Astrocyte (in vitro differentiated cells and primary cell): ENCODE results near the gene LOXHD1. TPM values are rescaled to one million over a fixed set of nuclear protein-coding genes. Genes with fewer than 3 reads are reported as not detected.

Experiments used
- DNase-seq: peaks from one replicate; pipeline ENCODE4 v3.0.0-alpha.2; 2010; ENCODE audit warnings: low read depth
- FAIRE-seq: peaks from 2 replicates; lab custom pipeline; 2011; peaks lifted over from hg19 to GRCh38; lab: Jason Lieb, UNC
- H2AFZ ChIP-seq: 2 replicates; pipeline ENCODE4 v1.6.0; 2012; ENCODE audit warnings: low read depth, low read length, inconsistent platforms
- H3K27ac ChIP-seq: 2 replicates; pipeline ENCODE4 v1.5.1; 2011; ENCODE audit warnings: low read depth, low read length, inconsistent platforms
- H3K27me3 ChIP-seq: 2 replicates; pipeline ENCODE4 v1.6.0; 2011; ENCODE audit warnings: low read length, inconsistent platforms; ENCODE audit not compliant: insufficient read depth
- H3K36me3 ChIP-seq: 2 replicates; pipeline ENCODE4 v1.5.1; 2011; ENCODE audit warnings: low read length, inconsistent platforms; ENCODE audit not compliant: insufficient read depth
- H3K4me1 ChIP-seq: 2 replicates; pipeline ENCODE4 v1.5.1; 2011; ENCODE audit warnings: low read length, inconsistent platforms; ENCODE audit not compliant: insufficient read depth
- H3K4me2 ChIP-seq: 2 replicates; pipeline ENCODE4 v1.6.0; 2012; ENCODE audit warnings: low read length, inconsistent platforms
- H3K4me3 ChIP-seq: 2 replicates; pipeline ENCODE4 v1.5.1; 2011; ENCODE audit warnings: low read depth, mild to moderate bottlenecking, low read length, inconsistent platforms; ENCODE audit not compliant: insufficient read depth
- H3K79me2 ChIP-seq: 2 replicates; pipeline ENCODE4 v1.6.0; 2012; ENCODE audit warnings: mild to moderate bottlenecking, low read length, inconsistent platforms; ENCODE audit not compliant: insufficient read depth
- H3K9ac ChIP-seq: 2 replicates; pipeline ENCODE4 v1.6.0; 2012; ENCODE audit warnings: mild to moderate bottlenecking, low read length, inconsistent platforms
- H3K9me3 ChIP-seq: 2 replicates; pipeline ENCODE4 v1.5.1; 2012; ENCODE audit warnings: low read depth, mild to moderate bottlenecking, low read length, inconsistent platforms; ENCODE audit not compliant: insufficient read depth
- H4K20me1 ChIP-seq: 2 replicates; pipeline ENCODE4 v1.6.0; 2012; ENCODE audit warnings: low read length, inconsistent platforms; ENCODE audit not compliant: insufficient read depth
- H3K27ac Mint-ChIP-seq: one replicate; pipeline ENCODE4 v1.8.0; 2021; ENCODE audit warnings: mild to moderate bottlenecking, mixed read lengths; ENCODE audit not compliant: unreplicated experiment
- H3K27me3 Mint-ChIP-seq: one replicate; pipeline ENCODE4 v1.8.0; 2021; ENCODE audit warnings: low read depth, mixed read lengths; ENCODE audit not compliant: unreplicated experiment
- H3K36me3 Mint-ChIP-seq: one replicate; pipeline ENCODE4 v1.8.0; 2021; ENCODE audit warnings: low read depth, mixed read lengths; ENCODE audit not compliant: unreplicated experiment
- H3K4me1 Mint-ChIP-seq: one replicate; pipeline ENCODE4 v1.8.0; 2021; ENCODE audit warnings: low read depth, mixed read lengths; ENCODE audit not compliant: unreplicated experiment
- H3K4me3 Mint-ChIP-seq: one replicate; pipeline ENCODE4 v1.8.0; 2021; ENCODE audit warnings: mild to moderate bottlenecking, moderate library complexity, mixed read lengths; ENCODE audit not compliant: unreplicated experiment
- H3K9me3 Mint-ChIP-seq: one replicate; pipeline ENCODE4 v1.8.0; 2021; ENCODE audit warnings: mild to moderate bottlenecking, mixed read lengths; ENCODE audit not compliant: unreplicated experiment
- CTCF ChIP-seq: IDR thresholded peaks from 2 replicates; pipeline ENCODE4 v1.5.1; 2011; ENCODE audit warnings: low read depth, mild to moderate bottlenecking, inconsistent platforms, low read length, moderate library complexity; ENCODE audit not compliant: insufficient read depth
- EZH2 ChIP-seq: IDR thresholded peaks from 2 replicates; pipeline ENCODE4 v1.6.1; 2012; ENCODE audit warnings: mild to moderate bottlenecking, low read length, inconsistent platforms; ENCODE audit not compliant: insufficient read depth
- total RNA-seq: library from RNA; stranded (reverse); gene quantifications from 2 replicates; pipeline ENCODE4 v1.2.1, GENCODE V29; 2021

Gene LOXHD1
- total RNA-seq, 1 donor from 2014 or later = not detected

GRCh38 chr18:46642561-46642960, 14.5 kb downstream of the LOXHD1 start:
- Mint-ChIP-seq H3K36me3 (peaks cover 2% of the 10 kb centered on the region), H3K9me3 (peaks cover 5% of the 10 kb centered on the region), H3K4me3 (no peak overlapping the region), H3K27ac (no peak overlapping the region), H3K4me1 (peaks cover 1% of the 10 kb centered on the region), H3K27me3 (peaks cover 57% of the 10 kb centered on the region)
- H3K4me1 ChIP-seq = no peaks in the 10 kb centered on the region
- H2AFZ ChIP-seq = no peak overlapping the region
- TF ChIP-seq CTCF = no peak
- TF ChIP-seq EZH2 = no peak
- no peak overlapping the region for H3K9ac ChIP-seq
- H3K79me2 ChIP-seq = no peaks in the 10 kb centered on the region
- no peaks in the 10 kb centered on the region for H3K9me3 ChIP-seq
- DNase-seq = no peak
- no peak overlapping the region for H3K27ac ChIP-seq
- H3K27me3 ChIP-seq = peaks cover 6% of the 10 kb centered on the region
- H3K4me2 ChIP-seq = no peak overlapping the region
- H3K36me3 ChIP-seq = no peaks in the 10 kb centered on the region
- no peak for FAIRE-seq
- H4K20me1 ChIP-seq = no peaks in the 10 kb centered on the region
- H3K4me3 ChIP-seq = no peak overlapping the region

GRCh38 chr18:46641917-46642316, 15.1 kb downstream of the LOXHD1 start:
- no peak for TF ChIP-seq CTCF
- no peak for TF ChIP-seq EZH2
- H3K9me3 Mint-ChIP-seq = peaks cover 5% of the 10 kb centered on the region
- FAIRE-seq (no peak), DNase-seq (no peak)
- H3K79me2 ChIP-seq = no peaks in the 10 kb centered on the region
- no peaks in the 10 kb centered on the region for H3K4me1 ChIP-seq
- no peaks in the 10 kb centered on the region for H3K9me3 ChIP-seq
- no peak overlapping the region for H3K9ac ChIP-seq
- H3K4me3 ChIP-seq = no peak overlapping the region
- no peak overlapping the region for H3K27ac Mint-ChIP-seq
- H3K27ac ChIP-seq = no peak overlapping the region
- no peak overlapping the region for H3K4me3 Mint-ChIP-seq
- no peak overlapping the region for H2AFZ ChIP-seq
- peaks cover 2% of the 10 kb centered on the region for H3K36me3 Mint-ChIP-seq
- no peak overlapping the region for H3K4me2 ChIP-seq
- H3K36me3 ChIP-seq = no peaks in the 10 kb centered on the region
- peaks cover 1% of the 10 kb centered on the region for H3K4me1 Mint-ChIP-seq
- peaks cover 53% of the 10 kb centered on the region for H3K27me3 Mint-ChIP-seq
- peaks cover 6% of the 10 kb centered on the region for H3K27me3 ChIP-seq
- no peaks in the 10 kb centered on the region for H4K20me1 ChIP-seq

- H3K4me3 ChIP-seq = no peak overlapping the region
- H3K4me1 Mint-ChIP-seq = no peaks in the 10 kb centered on the region
- H3K79me2 ChIP-seq = no peaks in the 10 kb centered on the region
- peaks cover 36% of the 10 kb centered on the region for H3K27me3 Mint-ChIP-seq
- TF ChIP-seq CTCF (no peak), EZH2 (no peak)
- no peak overlapping the region for H3K27ac ChIP-seq
- DNase-seq (no peak), FAIRE-seq (no peak)
- H3K4me2 ChIP-seq = no peak overlapping the region
- no peak overlapping the region for H3K27ac Mint-ChIP-seq
- no peaks in the 10 kb centered on the region for H3K36me3 ChIP-seq
- H3K4me3 Mint-ChIP-seq = no peak overlapping the region
- no peaks in the 10 kb centered on the region for H3K9me3 ChIP-seq
- H3K9me3 Mint-ChIP-seq = peaks cover 5% of the 10 kb centered on the region
- H3K4me1 ChIP-seq = no peaks in the 10 kb centered on the region
- no peak overlapping the region for H3K9ac ChIP-seq
- no peak overlapping the region for H2AFZ ChIP-seq
- peaks cover 2% of the 10 kb centered on the region for H3K36me3 Mint-ChIP-seq
- peaks cover 6% of the 10 kb centered on the region for H3K27me3 ChIP-seq
- no peaks in the 10 kb centered on the region for H4K20me1 ChIP-seq
Measured at GRCh38 chr18:46639386-46639785, 17.6 kb downstream of the LOXHD1 start.
